OCI-LY1 (cell line): ENCODE data around the gene UNG.

Experiments used
- EZH2 ChIP-seq: fragments of 200-600 bp; sonication (generic), shearing (Covaris generic); IDR thresholded peaks from 2 replicates; pipeline ENCODE4 v1.8.0; 2017; ENCODE audit warnings: borderline replicate concordance, mixed run types, mild to moderate bottlenecking, antibody characterized with exemption, low read length, moderate library complexity, mixed read lengths
- TF ChIP-seq, protein P1 (sequence below): fragments of 200-600 bp; sonication (generic), shearing (Covaris generic); IDR thresholded peaks from 2 replicates; pipeline ENCODE4 v1.5.1; 2017; ENCODE audit warnings: mild to moderate bottlenecking, antibody characterized with exemption, low read length, moderate library complexity, mixed read lengths

DNA sequence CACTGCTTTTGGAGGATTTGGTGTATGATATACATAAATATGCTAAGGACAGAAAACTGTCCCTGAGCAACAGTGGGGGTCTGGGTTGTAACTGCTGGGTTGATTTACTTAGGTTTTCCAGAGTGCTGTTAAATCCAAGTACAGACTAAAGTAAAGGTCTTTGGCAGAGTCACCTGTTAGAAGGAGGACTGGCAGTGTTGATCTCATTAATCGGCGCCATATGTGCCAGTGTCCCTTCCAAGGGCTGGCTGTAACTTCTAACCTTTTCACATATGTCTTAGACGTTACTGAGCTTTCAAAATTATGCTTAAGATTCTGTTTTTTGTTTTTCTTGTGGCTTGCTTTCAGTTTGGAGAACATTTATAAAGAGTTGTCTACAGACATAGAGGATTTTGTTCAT lies 5.1 kb downstream of the UNG start:
- TF ChIP-seq, protein P1, sequence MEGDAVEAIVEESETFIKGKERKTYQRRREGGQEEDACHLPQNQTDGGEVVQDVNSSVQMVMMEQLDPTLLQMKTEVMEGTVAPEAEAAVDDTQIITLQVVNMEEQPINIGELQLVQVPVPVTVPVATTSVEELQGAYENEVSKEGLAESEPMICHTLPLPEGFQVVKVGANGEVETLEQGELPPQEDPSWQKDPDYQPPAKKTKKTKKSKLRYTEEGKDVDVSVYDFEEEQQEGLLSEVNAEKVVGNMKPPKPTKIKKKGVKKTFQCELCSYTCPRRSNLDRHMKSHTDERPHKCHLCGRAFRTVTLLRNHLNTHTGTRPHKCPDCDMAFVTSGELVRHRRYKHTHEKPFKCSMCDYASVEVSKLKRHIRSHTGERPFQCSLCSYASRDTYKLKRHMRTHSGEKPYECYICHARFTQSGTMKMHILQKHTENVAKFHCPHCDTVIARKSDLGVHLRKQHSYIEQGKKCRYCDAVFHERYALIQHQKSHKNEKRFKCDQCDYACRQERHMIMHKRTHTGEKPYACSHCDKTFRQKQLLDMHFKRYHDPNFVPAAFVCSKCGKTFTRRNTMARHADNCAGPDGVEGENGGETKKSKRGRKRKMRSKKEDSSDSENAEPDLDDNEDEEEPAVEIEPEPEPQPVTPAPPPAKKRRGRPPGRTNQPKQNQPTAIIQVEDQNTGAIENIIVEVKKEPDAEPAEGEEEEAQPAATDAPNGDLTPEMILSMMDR: no peak
- TF ChIP-seq EZH2: no peak
